ENCODE results near the gene NCKAP5. TPM values are rescaled to one million over a fixed set of nuclear protein-coding genes. Genes with fewer than 3 reads are reported as not detected.
A peak's percentile ranks its signal among the peaks of the same experiment; 100 is the strongest.

The NCKAP5 gene
- total RNA-seq, 1 donor from 2014 or later: 2.7 TPM

DNA sequence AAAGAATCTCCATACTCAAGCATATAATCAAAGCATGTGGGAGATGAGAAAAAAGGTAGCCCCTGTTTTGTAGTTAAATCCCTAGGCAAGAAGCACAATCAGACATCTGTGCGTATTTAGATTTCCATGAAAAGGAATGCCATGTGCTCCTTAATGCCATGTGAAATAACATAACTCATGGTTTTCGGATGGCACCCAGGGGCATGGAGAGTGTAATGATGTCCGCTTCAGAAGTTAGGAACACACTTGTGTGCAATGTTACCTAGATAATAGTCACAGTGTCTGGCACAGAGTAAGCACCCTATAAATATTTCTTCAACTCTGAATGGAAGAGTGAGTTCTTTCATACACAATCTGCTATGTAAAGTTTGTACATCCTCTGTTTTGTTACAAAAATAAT, 197.0 kb downstream of the NCKAP5 start:
- no peak overlapping the region for H3K27ac ChIP-seq (ENCODE audit: low read depth, low read length)
- TF ChIP-seq, protein P1, sequence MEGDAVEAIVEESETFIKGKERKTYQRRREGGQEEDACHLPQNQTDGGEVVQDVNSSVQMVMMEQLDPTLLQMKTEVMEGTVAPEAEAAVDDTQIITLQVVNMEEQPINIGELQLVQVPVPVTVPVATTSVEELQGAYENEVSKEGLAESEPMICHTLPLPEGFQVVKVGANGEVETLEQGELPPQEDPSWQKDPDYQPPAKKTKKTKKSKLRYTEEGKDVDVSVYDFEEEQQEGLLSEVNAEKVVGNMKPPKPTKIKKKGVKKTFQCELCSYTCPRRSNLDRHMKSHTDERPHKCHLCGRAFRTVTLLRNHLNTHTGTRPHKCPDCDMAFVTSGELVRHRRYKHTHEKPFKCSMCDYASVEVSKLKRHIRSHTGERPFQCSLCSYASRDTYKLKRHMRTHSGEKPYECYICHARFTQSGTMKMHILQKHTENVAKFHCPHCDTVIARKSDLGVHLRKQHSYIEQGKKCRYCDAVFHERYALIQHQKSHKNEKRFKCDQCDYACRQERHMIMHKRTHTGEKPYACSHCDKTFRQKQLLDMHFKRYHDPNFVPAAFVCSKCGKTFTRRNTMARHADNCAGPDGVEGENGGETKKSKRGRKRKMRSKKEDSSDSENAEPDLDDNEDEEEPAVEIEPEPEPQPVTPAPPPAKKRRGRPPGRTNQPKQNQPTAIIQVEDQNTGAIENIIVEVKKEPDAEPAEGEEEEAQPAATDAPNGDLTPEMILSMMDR (IDR thresholded peaks at IDR 0.05; ENCODE audit: insufficient read depth, low read depth, low read length): no peak
- TF ChIP-seq EZH2 (IDR thresholded peaks at IDR 0.05; ENCODE audit: insufficient read depth, low read length): no peak
- DNase-seq (ENCODE audit: low read depth) (no peak), FAIRE-seq (no peak)
- no peak overlapping the region for H3K4me3 ChIP-seq (ENCODE audit: insufficient read depth, low read depth, low read length)
- no peaks in the 10 kb centered on the region for H3K79me2 ChIP-seq (ENCODE audit: insufficient read depth, low read length)
- Mint-ChIP-seq H3K27ac (ENCODE audit: unreplicated experiment) (no peak overlapping the region), H3K36me3 (ENCODE audit: low read depth, unreplicated experiment) (no peaks in the 10 kb centered on the region), H3K9me3 (ENCODE audit: unreplicated experiment) (peaks cover 2% of the 10 kb centered on the region), H3K4me1 (ENCODE audit: low read depth, unreplicated experiment) (peaks cover 13% of the 10 kb centered on the region), H3K27me3 (ENCODE audit: low read depth, unreplicated experiment) (no peaks in the 10 kb centered on the region), H3K4me3 (ENCODE audit: unreplicated experiment) (no peak overlapping the region)
- H4K20me1 ChIP-seq (ENCODE audit: insufficient read depth, low read length): no peaks in the 10 kb centered on the region
- no peaks in the 10 kb centered on the region for H3K27me3 ChIP-seq (ENCODE audit: insufficient read depth, low read length)
- peaks cover 2% of the 10 kb centered on the region for H3K4me1 ChIP-seq (ENCODE audit: insufficient read depth, low read length)
- H3K9me3 ChIP-seq (ENCODE audit: insufficient read depth, low read depth, low read length): no peaks in the 10 kb centered on the region
- no peak overlapping the region for H2AFZ ChIP-seq (ENCODE audit: low read depth, low read length)
- H3K4me2 ChIP-seq (ENCODE audit: low read length): no peak overlapping the region
- no peak overlapping the region for H3K9ac ChIP-seq (ENCODE audit: low read length)
- no peaks in the 10 kb centered on the region for H3K36me3 ChIP-seq (ENCODE audit: insufficient read depth, low read length)

GRCh38 chr2:133369901-133370658, 198.2 kb downstream of the NCKAP5 start:
- Mint-ChIP-seq H3K27ac (ENCODE audit: unreplicated experiment) (no peak overlapping the region), H3K9me3 (ENCODE audit: unreplicated experiment) (peaks cover 2% of the 10 kb centered on the region), H3K36me3 (ENCODE audit: low read depth, unreplicated experiment) (no peaks in the 10 kb centered on the region), H3K27me3 (ENCODE audit: low read depth, unreplicated experiment) (no peaks in the 10 kb centered on the region), H3K4me1 (ENCODE audit: low read depth, unreplicated experiment) (peaks cover 11% of the 10 kb centered on the region), H3K4me3 (ENCODE audit: unreplicated experiment) (no peak overlapping the region)
- Histone ChIP-seq H3K4me1 (ENCODE audit: insufficient read depth, low read length) (no peaks in the 10 kb centered on the region), H3K4me2 (ENCODE audit: low read length) (no peak overlapping the region), H3K79me2 (ENCODE audit: insufficient read depth, low read length) (no peaks in the 10 kb centered on the region), H3K27me3 (ENCODE audit: insufficient read depth, low read length) (no peaks in the 10 kb centered on the region), H3K9me3 (ENCODE audit: insufficient read depth, low read depth, low read length) (no peaks in the 10 kb centered on the region), H2AFZ (ENCODE audit: low read depth, low read length) (no peak overlapping the region), H4K20me1 (ENCODE audit: insufficient read depth, low read length) (no peaks in the 10 kb centered on the region), H3K27ac (ENCODE audit: low read depth, low read length) (no peak overlapping the region), H3K36me3 (ENCODE audit: insufficient read depth, low read length) (no peaks in the 10 kb centered on the region), H3K4me3 (ENCODE audit: insufficient read depth, low read depth, low read length) (no peak overlapping the region), H3K9ac (ENCODE audit: low read length) (no peak overlapping the region)
- TF ChIP-seq, protein P1 (IDR thresholded peaks at IDR 0.05; ENCODE audit: insufficient read depth, low read depth, low read length): no peak
- TF ChIP-seq EZH2 (IDR thresholded peaks at IDR 0.05; ENCODE audit: insufficient read depth, low read length): no peak
- DNase-seq (ENCODE audit: low read depth) (no peak), FAIRE-seq (no peak)

- Mint-ChIP-seq H3K27ac (ENCODE audit: unreplicated experiment) (peak overlapping the region; percentile 11), H3K36me3 (ENCODE audit: low read depth, unreplicated experiment) (no peaks in the 10 kb centered on the region), H3K4me1 (ENCODE audit: low read depth, unreplicated experiment) (peaks cover 30% of the 10 kb centered on the region), H3K9me3 (ENCODE audit: unreplicated experiment) (no peaks in the 10 kb centered on the region), H3K4me3 (ENCODE audit: unreplicated experiment) (no peak overlapping the region), H3K27me3 (ENCODE audit: low read depth, unreplicated experiment) (no peaks in the 10 kb centered on the region)
- Histone ChIP-seq H3K9me3 (ENCODE audit: insufficient read depth, low read depth, low read length) (no peaks in the 10 kb centered on the region), H3K9ac (ENCODE audit: low read length) (no peak overlapping the region), H3K4me1 (ENCODE audit: insufficient read depth, low read length) (peaks cover 10% of the 10 kb centered on the region), H3K79me2 (ENCODE audit: insufficient read depth, low read length) (no peaks in the 10 kb centered on the region), H3K4me2 (ENCODE audit: low read length) (no peak overlapping the region), H3K27ac (ENCODE audit: low read depth, low read length) (no peak overlapping the region), H3K4me3 (ENCODE audit: insufficient read depth, low read depth, low read length) (no peak overlapping the region), H3K36me3 (ENCODE audit: insufficient read depth, low read length) (no peaks in the 10 kb centered on the region), H4K20me1 (ENCODE audit: insufficient read depth, low read length) (no peaks in the 10 kb centered on the region), H2AFZ (ENCODE audit: low read depth, low read length) (no peak overlapping the region), H3K27me3 (ENCODE audit: insufficient read depth, low read length) (no peaks in the 10 kb centered on the region)
- FAIRE-seq (no peak), DNase-seq (ENCODE audit: low read depth) (peak; percentile 63)
- TF ChIP-seq, protein P1 (IDR thresholded peaks at IDR 0.05; ENCODE audit: insufficient read depth, low read depth, low read length): no peak
- TF ChIP-seq EZH2 (IDR thresholded peaks at IDR 0.05; ENCODE audit: insufficient read depth, low read length): no peak
These were observed 203.1 kb downstream of the NCKAP5 start for GRCh38 chr2:133365117-133365516.
